Common myeloid progenitor, CD34-positive (primary cell): ENCODE measurements around the gene EMSY.

Experiments
- CTCF ChIA-PET: fragments of 350-600 bp; sonication (Branson Sonifier 250); formaldehyde crosslinking; loops from one replicate; lab custom pipeline; 2021; ENCODE audit warnings: antibody characterized with exemption; lab: Charles Lee
- POLR2A ChIA-PET: fragments of 350-600 bp; sonication (Branson Sonifier 250); formaldehyde crosslinking; loops from one replicate; lab custom pipeline; 2021; ENCODE audit warnings: antibody characterized with exemption; lab: Charles Lee
- DNase-seq, 3 donors: peaks; one replicate each; pipeline versions ENCODE4 v3.0.0 to v3.0.0-alpha.2; 2013
- H3K27ac ChIP-seq, 2 experiments: 1 replicate in 1 of 2; 2 replicates in 1 of 2; pipeline ENCODE4 v1.7.0; 2013; ENCODE audit warnings: inconsistent platforms in 2 of 2, low read length in 2 of 2, mild to moderate bottlenecking in 2 of 2, low read depth in 1 of 2, moderate library complexity in 1 of 2; ENCODE audit not compliant: severe bottlenecking in 2 of 2, insufficient read depth in 1 of 2, poor library complexity in 1 of 2
- H3K27me3 ChIP-seq, 5 experiments: replicated peaks in 2 of 5; 1 replicate in 3 of 5; 2 replicates in 2 of 5; pipeline versions ENCODE4 v1.6.1 to v1.7.0; 2013; ENCODE audit warnings: low read length in 4 of 5, mild to moderate bottlenecking in 2 of 5, moderate library complexity in 2 of 5, inconsistent platforms in 1 of 5; ENCODE audit not compliant: insufficient read depth in 5 of 5, control insufficient read depth in 4 of 5
- H3K36me3 ChIP-seq, 4 experiments: 1 replicate in 2 of 4; 2 replicates in 2 of 4; pipeline versions ENCODE4 v1.6.1 to v1.7.0; 2013; ENCODE audit warnings: low read length in 3 of 4, control low read depth in 1 of 4, mild to moderate bottlenecking in 1 of 4; ENCODE audit not compliant: control insufficient read depth in 4 of 4, insufficient read depth in 4 of 4
- H3K4me1 ChIP-seq, 4 experiments: 1 replicate in 3 of 4; 2 replicates in 1 of 4; pipeline versions ENCODE4 v1.6.1 to v1.7.1; 2013; ENCODE audit warnings: low read length in 3 of 4, mild to moderate bottlenecking in 3 of 4, control low read depth in 1 of 4, inconsistent platforms in 1 of 4, moderate library complexity in 1 of 4; ENCODE audit not compliant: control insufficient read depth in 4 of 4, insufficient read depth in 4 of 4; ENCODE audit errors: control extremely low read depth in 1 of 4
- H3K4me3 ChIP-seq, 7 experiments: 1 replicate in 4 of 7; 2 replicates in 3 of 7; pipeline versions ENCODE4 v1.5.1 to v1.7.0; 2013; ENCODE audit warnings: mild to moderate bottlenecking in 7 of 7, low read length in 6 of 7, moderate library complexity in 6 of 7, inconsistent platforms in 2 of 7, low read depth in 2 of 7, control low read depth in 1 of 7; ENCODE audit not compliant: insufficient read depth in 4 of 7, control insufficient read depth in 1 of 7; ENCODE audit errors: extremely low read depth in 1 of 7
- H3K9me3 ChIP-seq, 5 experiments: 1 replicate in 4 of 5; 2 replicates in 1 of 5; pipeline versions ENCODE4 v1.6.1 to v1.7.1; 2013; ENCODE audit warnings: low read length in 4 of 5, mild to moderate bottlenecking in 2 of 5, inconsistent platforms in 1 of 5, low read depth in 1 of 5, moderate library complexity in 1 of 5; ENCODE audit not compliant: control insufficient read depth in 4 of 5, insufficient read depth in 2 of 5; ENCODE audit errors: control extremely low read depth in 1 of 5
- WGBS: methylation state at CpG from one replicate; pipeline ENCODE4 v1.1.5; 2013; ENCODE audit not compliant: insufficient coverage; 5-methylcytosine and 5-hydroxymethylcytosine counted together

EMSY gene

GRCh38 chr11:76513654-76514034 lies 68.8 kb downstream of the EMSY start:
- WGBS = 100% methylated on average over 1 of the region's 3 CpGs
- Histone ChIP-seq H3K4me3 (no peak overlapping the region), H3K27ac (no peak overlapping the region), H3K36me3 (peaks cover 7 to 16% (median 11%) of the 10 kb centered on the region in 4 experiments), H3K9me3 (no peaks in the 10 kb centered on the region), H3K27me3 (no peaks in the 10 kb centered on the region), H3K4me1 (no peaks in the 10 kb centered on the region)
- DNase-seq = no peak
- CTCF ChIA-PET = interaction anchor here (0.7 to 1.5 kb wide), 3 partner anchors 14 to 306 kb away, joined by 3 to 4 read pairs (median 3); no protein-coding TSS in a partner anchor
- POLR2A ChIA-PET = no interaction called here

- Histone ChIP-seq H3K4me1 (no peaks in the 10 kb centered on the region), H3K27ac (no peak overlapping the region), H3K4me3 (no peak overlapping the region), H3K27me3 (no peaks in the 10 kb centered on the region), H3K9me3 (no peaks in the 10 kb centered on the region), H3K36me3 (peaks cover 7 to 16% (median 12%) of the 10 kb centered on the region in 4 experiments)
- POLR2A ChIA-PET = no interaction called here
- WGBS = no CpG with 5 or more reads among the region's 1 CpG
- CTCF ChIA-PET = interaction anchor here (1.2 to 1.5 kb wide), 2 partner anchors 78 to 307 kb away, joined by 3 to 7 read pairs; no protein-coding TSS in a partner anchor
- no peak for DNase-seq
These were observed 70.7 kb downstream of the EMSY start for GRCh38 chr11:76515494-76515893.

GRCh38 chr11:76523147-76523546 lies 78.3 kb downstream of the EMSY start:
- WGBS = 90% methylated on average over 2 of the region's 5 CpGs

GRCh38 chr11:76523786-76524436 lies 79.1 kb downstream of the EMSY start:
- Histone ChIP-seq H3K4me1 (peaks cover 2 to 11% (median 7%) of the 10 kb centered on the region in 4 experiments), H3K9me3 (no peaks in the 10 kb centered on the region), H3K27ac (no peak overlapping the region), H3K27me3 (no peaks in the 10 kb centered on the region), H3K36me3 (peaks cover 7 to 22% (median 20%) of the 10 kb centered on the region in 4 experiments), H3K4me3 (no peak overlapping the region)
- WGBS = 100% methylated on average over 1 of the region's 2 CpGs
- ChIA-PET POLR2A (no interaction called here), CTCF (no interaction called here)
- no peak for DNase-seq

More at GRCh38 chr11:76523147-76523546, 78.3 kb downstream of the EMSY start:
- Histone ChIP-seq H3K9me3 (no peaks in the 10 kb centered on the region), H3K27ac (no peak overlapping the region), H3K4me3 (no peak overlapping the region), H3K4me1 (peaks cover under 1 to 9% (median 6%) of the 10 kb centered on the region in 4 experiments), H3K36me3 (peaks cover 7 to 22% (median 17%) of the 10 kb centered on the region in 4 experiments), H3K27me3 (no peaks in the 10 kb centered on the region)
- CTCF ChIA-PET = no interaction called here
- DNase-seq = no peak
- POLR2A ChIA-PET = no interaction called here

- DNase-seq = no peak
- ChIA-PET CTCF (interaction anchor here (0.9 to 1.1 kb wide), 2 partner anchors 12 to 632 kb away, joined by 3 read pairs; no protein-coding TSS in a partner anchor), POLR2A (no interaction called here)
- Histone ChIP-seq H3K36me3 (peaks cover 7 to 25% (median 22%) of the 10 kb centered on the region in 4 experiments), H3K4me3 (no peak overlapping the region), H3K9me3 (no peaks in the 10 kb centered on the region), H3K27ac (no peak overlapping the region), H3K4me1 (peaks cover 2 to 11% (median 7%) of the 10 kb centered on the region in 4 experiments), H3K27me3 (no peaks in the 10 kb centered on the region)
- WGBS = 97% methylated on average over 4 of the region's 4 CpGs
These were observed 79.6 kb downstream of the EMSY start for GRCh38 chr11:76524461-76524860.

- Histone ChIP-seq H3K36me3 (peaks cover 7 to 25% (median 22%) of the 10 kb centered on the region in 4 experiments), H3K4me3 (no peak overlapping the region), H3K9me3 (no peaks in the 10 kb centered on the region), H3K27me3 (no peaks in the 10 kb centered on the region), H3K27ac (no peak overlapping the region), H3K4me1 (peaks cover 2 to 11% (median 7%) of the 10 kb centered on the region in 4 experiments)
- DNase-seq = no peak
- 100% methylated on average over 1 of the region's 1 CpG for WGBS
- POLR2A ChIA-PET = no interaction called here
- CTCF ChIA-PET = interaction anchor here (0.9 to 1.1 kb wide), 2 partner anchors 13 to 632 kb away, joined by 3 read pairs; no protein-coding TSS in a partner anchor
These were observed 80.1 kb downstream of the EMSY start for GRCh38 chr11:76524919-76525318.

- H3K36me3 ChIP-seq = peaks cover 11 to 26% (median 22%) of the 10 kb centered on the region in 4 experiments
- WGBS = no CpG with 5 or more reads among the region's 2 CpGs
- CTCF ChIA-PET = interaction anchor here (0.9 to 1.4 kb wide), 2 partner anchors 13 to 14 kb away, joined by 3 to 4 read pairs; no protein-coding TSS in a partner anchor
- POLR2A ChIA-PET = no interaction called here
- no peak overlapping the region for H3K27ac ChIP-seq
- H3K4me1 ChIP-seq = peaks cover 2 to 11% (median 7%) of the 10 kb centered on the region in 4 experiments
- H3K9me3 ChIP-seq = no peaks in the 10 kb centered on the region
- H3K27me3 ChIP-seq = no peaks in the 10 kb centered on the region
- no peak for DNase-seq
- no peak overlapping the region for H3K4me3 ChIP-seq
These were observed 82.1 kb downstream of the EMSY start for GRCh38 chr11:76526878-76527277.
